A549 (cell line): ENCODE data around the gene LMF1.

Experiments used
- CTCF ChIP-seq: fragments of >200 bp; sonication (Bioruptor Twin); formaldehyde crosslinking; IDR thresholded peaks from 3 replicates; pipeline ENCODE4 v1.5.1; 2016
- EP300 ChIP-seq, 2 experiments: fragments of >200 bp; sonication (Bioruptor Twin); formaldehyde crosslinking; IDR thresholded peaks; 2 replicates in 1 of 2; 3 replicates in 1 of 2; pipeline ENCODE4 v1.6.1; 2016 to 2017
- FOSL2 ChIP-seq, 2 experiments: fragments of 450-650 bp in 1 of 2; fragments of >200 bp in 1 of 2; sonication (Bioruptor Twin) in 1 of 2; formaldehyde crosslinking; IDR thresholded peaks; 2 replicates each; pipeline versions ENCODE4 v1.5.0 to v1.6.1; 2016 to 2020; ENCODE audit warnings: mild to moderate bottlenecking in 1 of 2, moderate library complexity in 1 of 2
- HDAC2 ChIP-seq: fragments of 200-600 bp; sonication (generic); IDR thresholded peaks from 2 replicates; pipeline ENCODE4 v1.6.1; 2016
- MAX ChIP-seq: IDR thresholded peaks from 2 replicates; pipeline ENCODE4 v1.6.1; 2012
- NR3C1 ChIP-seq: fragments of >200 bp; sonication (Bioruptor Twin); formaldehyde crosslinking; IDR thresholded peaks from 3 replicates; pipeline ENCODE4 v1.6.1; 2017
- PHF8 ChIP-seq: fragments of 200-600 bp; sonication (generic); IDR thresholded peaks from 2 replicates; pipeline ENCODE4 v1.6.1; 2016; ENCODE audit warnings: low read depth, mild to moderate bottlenecking, antibody characterized with exemption, moderate library complexity, borderline replicate concordance
- POLR2A ChIP-seq: IDR thresholded peaks from 2 replicates; pipeline ENCODE4 v1.6.1; 2012; ENCODE audit warnings: mild to moderate bottlenecking, low read length
- POLR2AphosphoS2 ChIP-seq: conservative IDR thresholded peaks from 2 replicates; pipeline ENCODE4 v1.6.1; 2012; ENCODE audit warnings: low read length, improper control_type of control experiment, inconsistent platforms
- RAD21 ChIP-seq, 2 experiments: fragments of >200 bp in 1 of 2; sonication (Bioruptor Twin) in 1 of 2; formaldehyde crosslinking in 1 of 2; IDR thresholded peaks in 1 of 2; conservative IDR thresholded peaks in 1 of 2; 2 replicates in 1 of 2; 3 replicates in 1 of 2; pipeline ENCODE4 v1.6.1; 2012 to 2018; ENCODE audit warnings: inconsistent platforms in 1 of 2
- REST ChIP-seq: fragments of 200-600 bp; sonication (generic); IDR thresholded peaks from 2 replicates; pipeline ENCODE4 v1.6.1; 2016; ENCODE audit warnings: antibody characterized with exemption, mild to moderate bottlenecking, moderate library complexity
- SMC3 ChIP-seq: fragments of >200 bp; sonication (Bioruptor Twin); formaldehyde crosslinking; IDR thresholded peaks from 3 replicates; pipeline ENCODE4 v1.6.1; 2018; ENCODE audit warnings: inconsistent platforms
- SREBF2 ChIP-seq: fragments of 450-650 bp; IDR thresholded peaks from 2 replicates; pipeline ENCODE4 v1.6.1; 2014; ENCODE audit warnings: mild to moderate bottlenecking, moderate library complexity

GRCh38 chr16:814974-815373 lies 155.8 kb downstream of the LMF1 start:
- TF ChIP-seq CTCF: no peak
- no peak for TF ChIP-seq MAX
- TF ChIP-seq PHF8: no peak
- TF ChIP-seq EP300 (IDR thresholded peaks at IDR 0.05): no peak
- TF ChIP-seq POLR2A: no peak
- TF ChIP-seq REST: no peak
- no peak for TF ChIP-seq FOSL2 (IDR thresholded peaks at IDR 0.05)
- no peak for TF ChIP-seq FOSL2 (CRISPR knock-in tag; IDR thresholded peaks at IDR 0.05)
- no peak for TF ChIP-seq POLR2AphosphoS2
- TF ChIP-seq SREBF2: no peak
- no peak for TF ChIP-seq NR3C1
- TF ChIP-seq SMC3: no peak
- no peak for TF ChIP-seq HDAC2
- TF ChIP-seq RAD21 (conservative IDR thresholded peaks at IDR 0.05 in 1 of 2, IDR thresholded peaks at IDR 0.05 in 1 of 2): no peak
